HL-60 (cell line): ENCODE measurements around the gene C16orf95.

Experiments
- CTCF ChIP-seq: IDR thresholded peaks from one replicate; pipeline ENCODE4 v1.5.1; 2011; ENCODE audit warnings: low read length, control low read depth, inconsistent platforms; ENCODE audit not compliant: insufficient read depth
- GABPA ChIP-seq: IDR thresholded peaks from 2 replicates; pipeline ENCODE4 v1.6.1; 2012; ENCODE audit warnings: low read depth
- POLR2AphosphoS5 ChIP-seq: IDR thresholded peaks from 2 replicates; pipeline ENCODE4 v1.6.1; 2012; ENCODE audit warnings: low read depth

- TF ChIP-seq POLR2AphosphoS5, result no peak
- TF ChIP-seq CTCF, result no peak
- no peak for TF ChIP-seq GABPA
Measured at GRCh38 chr16:87311387-87311786, 5.8 kb downstream of the C16orf95 start.
